HG02981 (cell line): Measurements from ENCODE around the gene EHBP1.

Experiments used
- ATAC-seq: cut with Tn5 transposase; IDR thresholded peaks from one replicate; pipeline ENCODE4 v1.9.1; 2021; ENCODE audit warnings: mild to moderate bottlenecking, moderate library complexity; ENCODE audit not compliant: unreplicated experiment

Gene EHBP1

DNA sequence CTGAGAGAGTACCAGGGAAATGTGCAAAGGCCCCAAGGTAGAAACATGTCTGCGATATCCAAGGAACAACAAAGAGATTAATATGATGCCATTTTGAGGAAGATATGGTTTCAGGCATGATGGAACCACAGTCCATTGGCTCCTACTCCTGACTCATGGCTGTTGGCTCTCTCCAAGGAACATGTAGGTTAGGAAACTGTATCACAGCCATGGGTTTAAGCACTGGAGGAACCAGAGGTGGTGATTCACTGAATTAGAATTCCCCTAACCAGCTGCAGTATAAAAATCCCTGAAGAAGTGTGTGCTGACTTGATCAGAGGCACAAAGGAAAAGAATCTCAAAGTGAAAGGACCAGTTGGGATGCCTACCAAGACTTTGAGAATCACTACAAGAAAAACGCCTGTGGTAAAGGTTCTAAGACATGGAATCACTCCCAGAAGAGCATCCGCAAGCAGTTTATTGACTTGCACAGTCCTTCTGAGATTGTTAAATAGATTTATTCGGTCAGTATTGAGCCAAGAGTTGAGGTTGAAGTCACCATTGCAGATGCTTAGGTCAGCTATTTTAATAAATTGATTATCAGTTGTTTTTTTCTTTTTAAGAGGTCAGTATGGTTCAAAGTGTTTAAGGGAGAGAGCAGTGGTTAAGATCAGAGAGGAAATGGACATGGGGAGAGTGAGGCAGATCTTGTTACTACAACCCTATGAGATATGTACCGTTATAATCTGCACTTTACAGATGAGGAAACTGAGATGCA is 234.4 kb downstream of the EHBP1 start:
- ATAC-seq = no peak

GRCh38 chr2:62940697-62941096 is 235.2 kb downstream of the EHBP1 start:
- no peak for ATAC-seq

DNA sequence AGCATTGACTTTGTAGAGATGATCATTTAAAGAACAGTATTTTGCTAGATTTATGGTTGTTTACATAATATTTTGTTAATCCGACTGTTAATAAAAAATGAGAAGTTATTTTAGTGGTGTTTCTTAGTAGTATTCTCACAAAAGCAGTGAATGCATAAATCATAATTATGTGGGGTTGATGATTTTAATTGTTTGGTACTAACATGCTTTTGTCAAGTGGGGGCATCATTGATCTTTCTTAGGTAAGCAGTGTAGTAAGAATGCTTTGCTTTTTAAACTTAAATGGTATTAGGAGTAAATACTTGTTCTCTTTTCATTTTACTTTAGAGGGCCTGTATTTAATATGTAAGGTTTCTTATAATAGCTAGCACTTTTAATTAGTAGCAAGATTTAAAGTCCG is 235.9 kb downstream of the EHBP1 start:
- no peak for ATAC-seq

DNA sequence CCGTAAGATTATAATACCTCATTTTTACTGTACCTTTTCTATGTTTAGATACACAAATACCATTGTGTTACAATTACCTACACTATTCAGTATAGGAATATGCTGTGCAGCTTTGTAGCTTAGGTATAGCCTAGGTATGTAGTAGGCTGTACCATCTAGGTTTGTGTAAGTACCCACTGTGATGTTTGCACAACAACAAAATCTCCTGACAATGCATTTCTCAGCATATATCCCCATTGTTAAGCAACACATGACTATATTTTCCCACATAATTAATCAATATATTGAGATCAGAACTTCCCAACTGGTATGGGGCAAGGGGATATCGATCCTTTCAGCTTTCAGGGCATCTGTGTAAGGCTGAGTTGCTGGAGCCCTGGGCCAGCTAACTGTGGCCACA is 238.8 kb downstream of the EHBP1 start:
- no peak for ATAC-seq

GRCh38 chr2:62947403-62947802 is 241.9 kb downstream of the EHBP1 start:
- no peak for ATAC-seq

GRCh38 chr2:62956651-62957050 is 251.1 kb downstream of the EHBP1 start:
- ATAC-seq = no peak

- no peak for ATAC-seq
These were observed 252.7 kb downstream of the EHBP1 start for GRCh38 chr2:62958206-62958605.

DNA sequence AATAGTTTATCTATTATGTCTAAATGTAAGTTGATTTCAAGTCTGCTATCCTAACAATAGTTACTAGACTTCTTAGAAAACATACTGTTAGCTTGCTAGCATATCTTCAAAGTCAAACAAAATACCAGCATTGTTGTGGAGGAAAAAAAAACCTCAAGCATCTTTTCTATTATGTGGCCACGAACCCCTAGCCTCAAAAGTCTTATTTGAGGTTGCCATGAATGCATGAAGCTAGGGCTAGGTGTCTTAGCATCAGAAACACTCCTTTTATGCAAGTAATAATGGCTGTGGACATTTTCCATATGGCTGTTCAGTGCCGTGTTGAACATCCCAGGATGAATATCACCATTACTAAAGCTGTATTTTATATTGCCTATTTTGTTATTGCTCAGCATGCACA is 258.5 kb downstream of the EHBP1 start:
- no peak for ATAC-seq

DNA sequence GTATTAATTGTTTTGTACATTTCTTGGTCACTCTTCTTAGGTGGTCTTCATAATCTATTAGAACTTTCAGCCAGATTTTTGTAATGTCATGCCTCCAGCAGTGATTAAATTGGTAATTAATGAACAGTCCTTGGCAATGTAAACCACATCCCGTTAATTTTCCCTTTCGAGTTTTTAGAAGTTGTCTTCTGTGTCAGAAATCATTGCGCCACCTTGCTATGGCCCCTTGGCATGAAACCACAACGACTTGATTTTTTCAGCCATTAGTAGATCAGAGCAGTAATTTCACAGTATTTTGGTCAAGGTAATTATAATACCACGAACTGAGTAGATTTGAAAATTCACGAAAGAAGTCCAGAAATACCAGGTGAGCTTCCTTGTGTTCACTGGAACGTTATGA is 259.2 kb downstream of the EHBP1 start:
- no peak for ATAC-seq

- no peak for ATAC-seq
These were observed 261.5 kb downstream of the EHBP1 start for GRCh38 chr2:62966991-62967390.

- no peak for ATAC-seq
These were observed 262.7 kb downstream of the EHBP1 start for GRCh38 chr2:62968168-62968567.

DNA sequence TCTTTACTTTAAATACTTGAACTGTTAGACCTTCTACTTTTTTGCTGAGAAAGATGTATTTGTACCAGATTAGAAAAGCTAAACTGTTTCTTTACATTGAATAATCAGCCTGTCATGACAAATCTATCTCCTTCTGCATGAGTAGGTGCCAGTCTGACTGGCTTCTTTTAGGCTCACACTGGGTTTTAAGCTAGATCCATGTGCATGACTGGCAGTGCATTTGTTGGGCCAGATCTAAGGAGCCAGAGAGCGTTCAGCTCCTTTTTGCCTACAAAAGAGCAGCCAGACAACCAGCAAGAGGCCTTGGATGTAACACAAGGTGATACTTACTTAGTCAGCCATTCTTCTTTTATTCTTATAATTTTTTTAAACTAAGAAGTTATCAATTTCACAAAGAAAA is 263.2 kb downstream of the EHBP1 start:
- no peak for ATAC-seq

- no peak for ATAC-seq
These were observed 266.4 kb downstream of the EHBP1 start for GRCh38 chr2:62971936-62972335.

DNA sequence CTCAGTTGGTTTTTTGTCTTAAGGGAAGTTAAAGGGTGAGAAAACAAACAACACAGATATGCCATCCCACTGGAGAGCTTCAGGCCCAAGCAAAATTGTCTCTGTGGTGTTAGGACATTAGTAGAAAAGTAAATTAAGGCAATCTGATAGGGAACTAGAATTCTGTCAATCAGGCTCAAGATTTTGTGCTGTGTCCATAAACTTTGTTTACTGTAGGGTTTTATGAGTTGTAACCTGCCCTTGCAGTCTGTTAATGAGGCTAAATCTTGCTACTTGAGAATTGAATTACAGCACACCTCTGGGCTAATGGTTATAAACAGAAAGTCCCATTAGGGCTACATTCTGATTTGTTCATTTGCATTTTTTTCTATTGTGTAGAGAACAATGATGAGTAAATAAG is 267.1 kb downstream of the EHBP1 start:
- ATAC-seq = no peak

DNA sequence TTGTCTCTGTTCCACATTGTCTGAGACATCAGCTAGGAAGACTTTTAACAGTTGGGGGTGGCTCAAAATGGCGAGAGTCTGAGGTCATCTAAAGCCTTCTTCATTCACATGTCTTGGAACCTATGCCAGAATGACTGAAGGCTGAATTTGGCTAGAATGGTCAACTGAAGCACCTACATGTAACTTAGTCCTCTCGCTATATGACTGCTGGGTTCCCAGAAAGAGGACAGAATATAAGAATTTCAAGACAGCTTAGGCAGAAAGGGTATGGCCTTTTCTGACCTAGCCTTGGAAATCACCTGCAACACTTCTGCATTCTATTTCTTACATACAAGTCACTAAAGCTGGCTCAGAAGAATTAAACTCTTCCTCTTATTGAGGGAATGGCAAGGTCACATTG is 269.5 kb downstream of the EHBP1 start:
- ATAC-seq = no peak

- no peak for ATAC-seq
These were observed 286.1 kb downstream of the EHBP1 start for GRCh38 chr2:62991605-62992004.

GRCh38 chr2:62992561-62992960 is 287.0 kb downstream of the EHBP1 start:
- ATAC-seq = no peak

GRCh38 chr2:62994206-62994605 is 288.7 kb downstream of the EHBP1 start:
- ATAC-seq = no peak

- no peak for ATAC-seq
These were observed 291.1 kb downstream of the EHBP1 start for GRCh38 chr2:62996534-62997186.

- no peak for ATAC-seq
These were observed 293.4 kb downstream of the EHBP1 start for GRCh38 chr2:62998949-62999348.

DNA sequence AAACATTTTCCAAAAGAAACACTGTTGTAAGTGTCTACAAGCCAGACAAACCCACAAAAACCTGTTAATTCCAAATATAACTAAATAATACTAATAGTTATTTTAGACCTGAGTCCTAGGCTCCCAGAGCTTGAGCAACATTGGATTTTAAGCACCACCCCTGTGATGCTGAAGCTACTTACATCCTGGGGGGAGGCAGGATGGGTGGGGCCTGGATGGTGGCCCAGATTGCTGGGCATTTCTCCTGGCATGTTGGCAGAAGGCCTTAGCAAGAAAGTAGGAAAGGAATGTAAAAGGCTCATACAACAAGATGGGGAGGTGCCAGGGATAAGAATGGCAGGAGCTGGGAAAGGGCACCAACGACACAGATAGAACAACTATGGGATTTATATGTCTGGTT is 294.4 kb downstream of the EHBP1 start:
- no peak for ATAC-seq

GRCh38 chr2:63000801-63001200 is 295.3 kb downstream of the EHBP1 start:
- ATAC-seq = no peak

DNA sequence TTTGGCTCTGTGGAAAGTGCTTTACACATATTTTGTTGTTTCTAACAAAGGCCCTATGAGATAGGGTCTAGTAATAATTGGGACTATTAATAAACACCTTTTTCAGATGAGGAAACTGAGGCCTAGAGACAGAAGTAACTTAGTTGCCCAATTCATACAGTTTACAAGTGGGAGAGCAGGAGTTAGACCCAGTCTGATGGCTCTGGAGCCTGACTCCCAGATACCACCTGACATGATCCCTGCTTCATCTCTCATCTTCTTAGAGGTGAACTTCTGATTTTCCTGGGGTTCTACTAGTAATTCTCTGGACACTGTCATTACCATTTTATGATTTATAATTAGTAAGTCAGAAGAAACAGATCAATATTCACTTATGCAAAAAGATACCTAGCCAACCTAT is 296.1 kb downstream of the EHBP1 start:
- no peak for ATAC-seq
